Stimulated activated CD4-positive, alpha-beta T cell treated with anti-CD3 and anti-CD28 coated beads, Interleukin-4, amount 100 ng/mL, for 4 hours (primary cell): ENCODE data around the gene MAP6D1.
A peak's percentile ranks its signal among the peaks of the same experiment; 100 is the strongest.
"Not testable (repeated sequence)": the region's sequence is repeated elsewhere in the genome, so short reads cannot be mapped to it uniquely, and the experiment has no call there.

Source experiments
- DNase-seq, 2 experiments: peaks; one replicate each; pipeline ENCODE4 v3.0.0-alpha.2; 2020

Gene MAP6D1

GRCh38 chr3:183796372-183796771 is 29.0 kb downstream of the MAP6D1 start:
- DNase-seq, result no peak

- no peak for DNase-seq
These were observed 30.9 kb downstream of the MAP6D1 start for GRCh38 chr3:183794452-183794851.

GRCh38 chr3:183792976-183793375 is 32.4 kb downstream of the MAP6D1 start:
- no peak for DNase-seq

DNA sequence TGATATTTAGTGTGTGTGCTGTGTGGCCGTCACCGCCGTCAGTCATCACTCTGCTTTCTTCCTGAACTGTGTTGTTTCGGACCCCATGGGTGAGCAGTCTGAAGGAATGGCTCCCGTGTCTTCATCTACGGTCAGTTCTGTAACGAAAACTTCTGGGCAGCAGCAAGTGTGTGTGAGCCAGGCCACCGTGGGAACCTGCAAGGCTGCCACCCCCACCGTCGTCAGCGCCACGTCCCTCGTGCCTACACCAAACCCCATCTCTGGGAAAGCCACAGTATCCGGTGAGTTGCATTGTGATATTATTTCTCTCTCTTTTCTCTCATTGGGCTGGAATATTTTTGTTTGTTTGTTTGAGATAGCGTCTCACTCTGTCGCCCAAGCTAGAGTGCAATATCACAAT is 34.7 kb downstream of the MAP6D1 start:
- no peak for DNase-seq

DNA sequence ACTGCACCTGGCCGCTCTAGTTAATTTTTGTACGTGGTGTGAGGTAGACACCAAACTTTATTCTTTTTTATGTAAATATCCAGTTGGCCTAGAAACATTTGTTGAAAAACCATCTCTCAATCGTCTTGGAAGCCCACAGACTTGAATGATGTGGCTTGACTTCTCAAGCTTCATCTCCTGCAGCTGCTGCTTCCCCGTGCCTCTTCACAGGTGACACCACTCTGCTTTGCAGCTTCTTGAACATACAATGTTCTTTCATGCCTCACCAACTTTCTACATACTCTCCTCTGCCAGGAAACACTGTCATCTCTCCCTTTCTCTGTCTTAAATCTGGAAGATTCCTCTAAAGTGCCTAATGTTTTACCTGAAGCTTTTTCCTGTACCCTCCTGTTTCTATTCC is 35.6 kb downstream of the MAP6D1 start:
- DNase-seq, result no peak

DNA sequence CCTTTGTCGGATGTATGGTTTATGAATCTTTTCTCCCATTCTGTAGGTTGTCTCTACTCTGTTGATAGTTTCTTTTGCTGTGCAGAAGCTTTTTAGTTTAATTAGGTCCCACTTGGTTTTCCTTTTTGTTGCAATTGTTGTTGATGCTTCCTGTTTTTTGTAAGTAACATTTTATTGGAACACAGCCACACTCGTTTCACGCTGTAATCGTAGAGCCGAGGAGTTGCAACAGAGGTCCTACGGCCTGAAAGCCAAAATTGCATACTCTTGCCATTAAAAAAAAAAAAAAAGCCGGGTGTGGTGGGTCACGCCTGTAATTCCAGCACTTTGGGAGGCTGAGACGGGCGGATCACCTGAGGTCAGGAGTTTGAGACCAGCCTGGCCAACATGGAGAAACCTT is 40.9 kb downstream of the MAP6D1 start:
- DNase-seq, result not testable (repeated sequence)

DNA sequence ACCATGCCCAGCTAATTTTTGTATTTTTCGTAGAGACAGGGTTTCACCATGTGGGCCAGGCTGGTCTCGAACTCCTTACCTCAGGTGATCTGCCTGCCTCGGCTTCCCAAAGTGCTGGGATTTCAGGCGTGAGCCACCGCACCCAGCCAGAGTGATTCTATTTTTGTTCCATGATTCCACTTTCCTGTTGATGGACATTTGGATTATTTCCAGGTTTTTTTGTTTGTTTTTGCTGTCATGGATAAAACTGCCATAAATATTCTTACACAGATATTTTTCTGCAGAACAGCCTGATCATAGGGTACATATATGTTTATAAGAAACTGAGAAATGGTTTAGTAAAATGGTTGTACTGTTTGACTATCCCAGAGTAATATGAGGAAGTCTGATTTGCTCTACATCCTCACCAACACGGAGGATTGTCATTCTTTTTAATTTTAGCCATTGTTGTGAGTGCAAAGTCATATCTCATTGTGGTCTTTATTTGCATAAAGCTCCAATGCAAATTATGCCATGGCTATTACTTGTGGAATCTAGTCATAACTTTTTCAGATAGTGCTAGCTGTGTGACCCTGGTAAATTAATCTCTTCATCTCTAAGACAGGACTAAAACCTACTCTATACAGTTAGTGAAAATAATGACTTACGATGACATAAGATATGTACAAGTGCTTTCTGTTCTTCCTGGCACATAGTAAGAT is 42.7 kb downstream of the MAP6D1 start:
- no peak for DNase-seq

- no peak for DNase-seq
These were observed 44.1 kb downstream of the MAP6D1 start for GRCh38 chr3:183781246-183781645.

- no peak for DNase-seq
These were observed 45.4 kb downstream of the MAP6D1 start for GRCh38 chr3:183779896-183780465.

DNA sequence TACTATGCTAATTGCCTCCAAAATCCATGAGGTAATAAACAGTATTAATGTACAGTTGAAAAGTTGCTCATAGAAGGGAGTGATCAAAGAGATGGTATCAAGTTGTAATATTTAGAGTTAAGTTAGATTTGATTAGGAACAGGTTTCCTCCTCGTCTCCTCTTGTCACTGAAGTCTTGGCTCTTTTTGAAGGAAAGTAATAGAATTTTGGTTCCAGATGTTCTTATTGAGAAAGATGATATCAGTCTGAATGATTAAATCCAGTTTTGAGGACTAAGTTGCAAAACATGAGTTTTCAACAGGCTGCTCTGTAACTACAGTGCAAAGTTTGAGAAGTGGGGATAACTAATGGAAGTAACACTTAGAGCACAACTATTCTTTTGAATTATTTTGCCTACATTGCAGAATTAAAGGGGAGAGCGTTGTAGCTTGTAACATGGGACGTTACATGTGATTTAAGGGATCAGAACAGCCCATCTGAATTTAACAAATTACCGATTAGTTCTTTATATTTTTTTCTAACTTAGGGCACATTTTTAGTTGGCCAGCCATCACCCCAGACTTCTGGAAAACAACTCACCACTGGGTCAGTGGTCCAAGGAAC is 48.3 kb downstream of the MAP6D1 start:
- DNase-seq, result no peak

- DNase-seq, result not testable (repeated sequence)
These were observed 48.9 kb downstream of the MAP6D1 start for GRCh38 chr3:183776451-183776850.

DNA sequence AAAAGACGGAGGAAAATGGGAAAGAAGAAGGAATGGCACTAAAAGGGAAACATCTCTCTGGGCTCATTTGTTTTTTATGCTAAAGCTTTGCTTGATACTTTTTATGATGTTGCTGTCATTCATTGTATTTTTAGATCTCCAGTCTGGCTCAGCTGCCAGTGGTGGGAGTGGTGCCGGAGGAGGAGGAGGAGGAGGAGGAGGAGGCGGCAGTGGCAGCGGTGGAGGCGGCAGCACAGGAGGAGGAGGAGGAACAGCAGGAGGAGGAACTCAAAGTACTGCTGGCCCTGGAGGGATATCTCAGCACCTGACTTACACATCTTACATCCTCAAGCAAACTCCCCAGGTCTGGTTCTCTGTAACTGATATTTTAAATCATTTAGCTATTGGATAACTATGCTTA is 49.6 kb downstream of the MAP6D1 start:
- no peak for DNase-seq

- no peak for DNase-seq
These were observed 50.7 kb downstream of the MAP6D1 start for GRCh38 chr3:183774631-183775030.

DNA sequence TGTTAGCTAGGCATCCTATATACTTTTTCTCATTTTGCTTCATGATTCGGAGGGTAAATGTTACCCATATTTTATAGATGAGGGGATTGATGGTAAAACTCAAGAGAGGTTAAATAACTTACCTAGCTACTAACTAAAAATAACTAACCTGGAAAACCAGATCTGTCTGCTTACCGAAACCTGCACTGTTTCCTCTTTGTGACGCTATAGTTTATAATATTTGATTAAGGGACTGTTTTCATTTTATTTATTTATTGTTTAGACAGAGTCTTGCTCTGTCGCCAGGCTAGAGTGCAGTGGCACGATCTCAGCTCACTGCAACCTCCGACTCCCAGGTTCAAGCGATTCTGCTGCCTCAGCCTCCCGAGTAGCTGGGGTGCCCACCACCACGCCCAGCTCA is 55.9 kb downstream of the MAP6D1 start:
- DNase-seq, result no peak

DNA sequence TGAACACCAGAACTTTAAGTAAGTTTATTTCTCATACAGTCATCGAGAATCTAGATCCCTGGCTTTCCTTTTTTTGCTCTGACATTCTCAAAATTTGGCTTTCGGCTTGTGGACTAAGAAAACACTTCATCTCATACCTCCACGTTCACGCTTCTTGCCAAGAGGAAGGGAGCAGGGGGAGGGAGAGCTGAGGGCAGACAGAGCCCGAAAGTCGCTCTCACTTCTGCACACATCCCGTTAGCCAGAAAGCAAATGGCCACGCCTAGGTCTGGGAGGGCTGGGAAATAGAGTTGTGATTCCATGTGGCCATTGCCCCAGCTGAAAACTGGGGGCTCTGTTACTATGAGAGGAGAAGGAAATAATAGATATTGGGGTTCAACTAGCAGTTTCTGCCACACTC is 57.3 kb downstream of the MAP6D1 start:
- no peak for DNase-seq

GRCh38 chr3:183766745-183767606 is 58.4 kb downstream of the MAP6D1 start:
- peak; percentile 58 to 64 for DNase-seq

DNA sequence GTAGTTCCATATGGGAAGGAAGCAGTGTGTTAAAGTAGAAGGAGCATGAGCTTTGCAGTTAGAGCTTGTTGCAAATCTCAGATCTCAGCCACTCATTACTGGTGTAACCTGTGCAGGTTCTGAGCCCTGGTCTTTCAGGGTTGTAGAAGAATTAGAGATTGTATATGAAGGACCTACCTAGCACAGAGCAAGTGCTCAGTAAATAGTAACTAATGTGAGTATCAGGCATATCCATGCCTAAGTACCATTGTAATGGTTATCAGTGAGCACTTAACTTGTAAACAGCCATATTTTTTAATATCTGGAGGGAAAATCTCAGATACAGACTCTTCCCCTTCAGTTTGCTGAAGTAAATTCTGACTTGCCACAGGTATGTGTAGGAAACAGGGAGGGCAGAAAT is 59.3 kb downstream of the MAP6D1 start:
- no peak for DNase-seq
